HG02798 (cell line): ENCODE results near the gene TTLL9.
A peak's percentile ranks its signal among the peaks of the same experiment; 100 is the strongest.

ENCODE experiments used
- ATAC-seq: cut with Tn5 transposase; IDR thresholded peaks from one replicate; pipeline ENCODE4 v1.9.1; 2021; ENCODE audit warnings: mild to moderate bottlenecking; ENCODE audit not compliant: unreplicated experiment, poor library complexity

The TTLL9 gene

GRCh38 chr20:31872406-31872805 lies 2.0 kb downstream of the TTLL9 start:
- no peak for ATAC-seq

DNA sequence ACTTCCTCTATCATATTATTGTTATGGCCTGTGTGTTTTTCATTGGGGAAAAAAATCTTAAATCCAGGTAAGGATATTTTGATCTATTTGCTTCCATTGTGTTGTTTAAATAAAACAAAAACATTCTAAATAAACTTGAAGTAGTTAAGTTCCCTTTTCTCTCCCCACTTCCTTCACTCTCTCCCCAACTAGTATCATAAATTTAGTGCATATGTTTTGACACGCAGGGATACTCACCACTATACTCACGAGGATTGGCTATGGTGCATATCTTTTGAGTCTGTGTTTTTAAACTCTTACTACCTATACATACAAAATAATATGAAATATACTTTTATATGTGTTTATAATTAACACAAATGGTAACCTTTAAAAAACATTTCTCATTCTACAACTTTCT lies 5.2 kb downstream of the TTLL9 start:
- no peak for ATAC-seq

DNA sequence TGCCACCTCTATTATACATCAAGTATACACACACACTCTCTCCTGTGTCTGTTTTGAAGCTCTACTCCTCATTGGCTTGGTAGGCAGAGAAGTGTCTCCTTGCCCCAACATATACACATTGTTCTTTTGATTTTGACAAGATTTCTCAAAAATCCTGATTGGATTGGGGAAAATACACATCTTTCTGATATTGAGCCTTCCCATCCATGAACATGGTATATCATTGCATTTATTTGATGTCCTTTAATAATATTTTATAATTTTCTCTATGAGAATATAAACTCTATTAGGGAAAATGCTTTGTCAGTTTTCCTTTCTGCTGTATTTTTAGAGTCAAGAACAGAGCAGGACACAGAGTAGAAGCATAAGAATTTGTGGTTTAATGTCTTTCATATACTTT lies 7.2 kb downstream of the TTLL9 start:
- no peak for ATAC-seq

DNA sequence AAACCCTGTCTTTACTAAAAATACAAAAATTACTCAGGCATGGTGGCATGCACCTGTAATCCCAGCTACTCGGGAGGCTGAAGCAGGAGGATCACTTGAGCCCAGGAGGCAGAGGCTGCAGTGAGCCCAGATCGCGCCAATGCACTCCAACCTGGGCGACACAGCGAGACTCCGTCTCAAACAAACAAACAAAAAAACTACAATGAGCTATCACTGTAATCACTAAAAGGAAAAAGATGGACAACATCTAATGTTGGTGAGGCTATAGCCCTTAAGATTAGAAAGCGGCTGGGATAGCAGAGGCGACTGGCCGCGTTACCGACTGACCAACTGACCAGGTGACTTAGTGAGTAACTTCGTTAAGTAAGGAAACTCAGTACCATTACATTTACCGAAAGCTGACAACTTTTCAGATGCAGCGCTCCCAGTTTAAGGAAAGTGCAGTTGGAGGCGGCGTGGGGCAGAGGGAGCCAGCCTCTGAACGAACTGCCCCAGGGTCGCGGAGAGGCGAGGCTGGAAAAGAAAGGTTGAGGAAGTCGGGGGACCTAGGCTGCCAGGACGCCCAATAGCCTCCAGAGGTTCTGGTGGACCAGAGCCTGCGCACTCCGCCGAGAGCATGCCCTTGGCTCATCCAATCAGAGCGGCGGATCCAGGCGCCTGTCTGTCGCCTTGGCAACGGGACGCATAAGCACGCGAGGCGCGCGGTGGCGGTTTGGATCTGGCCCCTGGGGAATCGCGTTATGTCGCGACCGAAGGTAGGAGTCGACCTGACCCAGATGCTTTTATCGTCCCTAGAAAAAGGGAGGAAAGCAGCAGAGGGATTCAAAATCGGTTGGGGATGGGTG lies 8.9 kb downstream of the TTLL9 start:
- ATAC-seq: peak; percentile 93

DNA sequence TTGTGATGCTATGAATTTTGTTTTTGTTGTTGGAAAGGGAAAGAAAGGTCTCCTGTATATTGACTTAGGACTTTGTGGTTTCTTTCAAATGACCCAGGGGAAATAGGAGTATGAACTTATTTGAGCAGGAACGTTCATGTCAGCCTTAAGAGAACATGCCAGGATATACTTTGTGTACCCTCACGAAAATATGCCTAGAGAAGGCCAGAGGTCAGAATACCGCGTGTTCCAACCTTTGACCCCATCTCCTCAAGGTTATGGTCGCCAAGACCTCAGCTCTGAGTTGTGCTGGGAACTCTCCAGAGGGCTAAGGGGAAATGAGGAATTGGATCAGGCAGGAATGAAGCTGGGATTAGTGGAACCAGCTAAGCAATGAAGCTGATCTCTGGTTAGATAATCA lies 11.5 kb downstream of the TTLL9 start:
- no peak for ATAC-seq

- ATAC-seq: no peak
These were observed 13.4 kb downstream of the TTLL9 start for GRCh38 chr20:31883829-31884228.

GRCh38 chr20:31890646-31891045 lies 20.2 kb downstream of the TTLL9 start:
- no peak for ATAC-seq

DNA sequence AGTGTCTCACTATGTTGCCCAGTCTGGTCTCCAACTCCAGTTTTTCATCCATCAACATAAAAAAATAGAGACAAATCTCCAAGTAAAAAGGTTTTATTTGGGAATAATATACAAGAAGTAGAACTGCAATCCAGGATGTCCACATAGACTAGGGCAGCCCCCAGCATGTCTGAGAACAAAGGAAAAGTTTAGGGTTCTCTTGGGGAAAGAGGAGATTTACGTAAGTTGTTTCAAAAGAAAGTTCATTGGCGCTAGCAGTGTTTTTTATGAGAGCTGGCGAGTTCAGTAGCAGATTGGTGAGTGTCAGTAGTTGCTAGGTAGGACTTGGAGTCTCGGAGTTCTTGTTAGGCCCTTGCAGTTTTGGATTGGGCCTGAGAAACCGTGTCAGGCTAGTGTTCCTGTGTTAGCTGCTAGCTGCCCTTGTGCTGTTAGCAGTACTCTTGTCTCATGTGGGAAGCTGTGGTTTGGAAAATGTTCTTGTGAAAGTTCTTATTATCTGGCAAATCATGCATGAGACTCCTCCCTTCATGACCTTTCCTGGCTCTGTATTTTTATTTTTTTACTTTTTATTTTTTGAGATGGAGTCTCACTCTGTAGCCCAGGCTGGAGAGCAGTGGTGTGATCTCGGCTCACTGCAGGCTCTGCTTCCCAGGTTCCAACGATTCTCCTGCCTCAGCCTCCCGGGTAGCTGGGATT lies 24.7 kb downstream of the TTLL9 start:
- ATAC-seq: peak; percentile 99

- no peak for ATAC-seq
These were observed 25.6 kb downstream of the TTLL9 start for GRCh38 chr20:31896049-31896448.

DNA sequence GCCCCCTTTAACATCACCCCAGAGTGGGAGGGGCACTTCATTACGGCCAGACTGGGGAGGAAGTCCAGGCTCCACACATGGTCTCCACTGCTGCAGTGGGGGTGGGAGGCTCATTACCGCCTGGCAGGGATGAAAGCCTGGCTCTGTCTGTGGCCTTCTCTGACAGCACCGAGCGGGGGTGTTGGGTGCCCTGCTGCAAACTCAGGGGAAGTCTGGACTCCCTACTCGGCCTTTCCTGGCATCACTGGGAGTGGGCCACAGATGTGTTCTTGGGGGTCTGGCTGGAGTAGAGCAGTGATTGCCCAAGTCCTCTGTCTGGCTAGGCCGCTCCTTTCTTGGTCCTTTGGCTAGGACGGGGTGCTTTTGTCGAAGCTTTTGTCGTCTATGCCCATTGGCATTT lies 27.1 kb downstream of the TTLL9 start:
- ATAC-seq: no peak

GRCh38 chr20:31901615-31902014 lies 31.2 kb downstream of the TTLL9 start:
- no peak for ATAC-seq

DNA sequence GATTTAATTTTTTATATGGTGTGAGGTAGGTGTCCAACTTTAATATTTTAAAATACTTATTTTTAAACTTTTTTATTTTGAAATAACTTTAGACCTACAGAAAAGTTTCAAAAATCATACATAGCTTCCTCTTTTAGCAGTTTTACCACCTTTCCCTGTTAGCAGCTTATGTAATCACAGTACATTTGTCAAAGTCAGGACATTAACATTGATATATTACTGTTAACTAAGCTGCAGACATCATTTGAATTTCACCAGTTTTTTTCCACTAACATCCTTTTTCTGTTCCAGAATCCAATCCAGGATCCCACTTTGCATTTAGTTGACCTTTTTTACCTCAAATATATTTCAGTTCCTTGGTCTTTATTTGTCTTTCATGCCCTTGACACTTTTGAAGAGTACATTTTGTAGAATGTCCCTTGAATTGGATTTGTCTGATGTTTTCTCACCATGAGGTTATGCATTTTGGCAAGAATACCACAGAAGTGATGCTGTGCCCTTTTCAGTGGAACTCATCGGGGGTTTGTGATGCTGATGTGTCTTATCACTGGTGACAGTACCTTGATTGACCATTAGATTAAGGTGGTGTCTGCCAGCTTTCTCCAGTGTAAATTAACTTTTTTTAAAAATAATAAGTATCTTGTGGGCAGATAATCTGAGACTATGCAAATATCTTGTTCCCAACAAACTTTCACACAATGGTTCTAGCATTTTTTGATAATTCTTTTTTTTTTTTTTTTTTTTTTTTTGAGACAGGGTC lies 33.4 kb downstream of the TTLL9 start:
- no peak for ATAC-seq

- no peak for ATAC-seq
These were observed 35.6 kb downstream of the TTLL9 start for GRCh38 chr20:31906001-31906400.

DNA sequence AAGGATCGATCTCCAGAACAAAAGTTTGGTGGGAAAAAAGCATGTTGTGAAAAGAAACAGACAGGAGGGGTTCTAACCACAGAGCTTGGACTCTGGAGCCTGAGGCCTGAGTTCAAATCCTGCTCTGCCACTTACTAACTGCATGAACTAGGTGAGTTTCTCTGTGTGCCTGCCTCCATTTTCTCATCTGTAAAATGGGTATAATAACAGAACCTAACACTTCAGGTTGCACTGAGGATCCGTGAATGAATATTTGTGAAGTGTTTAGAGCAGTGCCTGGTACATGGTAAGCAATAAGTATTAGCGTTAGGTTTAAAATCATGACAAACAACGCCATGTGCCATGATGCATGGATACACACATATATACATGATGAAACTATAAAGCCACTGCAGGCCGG lies 36.6 kb downstream of the TTLL9 start:
- ATAC-seq: no peak

- no peak for ATAC-seq
These were observed 37.6 kb downstream of the TTLL9 start for GRCh38 chr20:31908016-31908415.

- ATAC-seq: no peak
These were observed 38.0 kb downstream of the TTLL9 start for GRCh38 chr20:31908424-31908823.

GRCh38 chr20:31909253-31910070 lies 39.0 kb downstream of the TTLL9 start:
- no peak for ATAC-seq

DNA sequence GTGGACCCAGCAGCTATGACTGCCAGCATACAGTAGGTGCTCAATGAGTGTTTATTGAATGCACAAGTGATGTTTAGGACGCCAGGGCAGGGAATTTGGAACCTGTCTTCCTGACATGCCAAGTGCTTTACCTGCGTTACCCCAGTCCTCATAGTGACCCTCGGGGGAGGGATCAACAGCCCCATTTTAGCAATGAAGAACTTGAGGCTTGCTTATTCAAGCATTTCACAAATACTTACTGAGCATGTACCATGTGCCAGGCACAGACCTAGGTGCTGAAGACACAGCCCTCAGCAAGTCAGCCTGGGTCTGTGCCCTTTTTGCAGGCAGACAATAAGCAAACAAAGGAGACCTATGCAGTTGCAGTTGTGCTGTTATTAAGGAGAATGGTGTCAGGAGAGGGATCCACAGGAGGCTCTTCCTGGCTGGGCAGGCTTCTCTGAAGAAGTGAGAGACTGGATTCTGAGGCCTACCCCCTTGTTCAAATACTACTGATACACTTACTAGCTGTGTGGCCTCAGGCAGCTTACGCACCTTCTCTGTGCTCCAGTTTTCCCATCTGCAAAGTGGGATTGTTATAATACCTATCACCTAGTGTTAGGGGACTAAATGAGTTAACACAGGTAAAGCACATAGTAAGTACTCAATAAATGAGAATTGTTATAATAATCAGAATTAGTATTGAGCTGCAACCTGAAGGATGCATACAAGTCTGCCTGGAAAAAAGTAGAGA lies 39.8 kb downstream of the TTLL9 start:
- no peak for ATAC-seq

GRCh38 chr20:31913431-31914157 lies 43.2 kb downstream of the TTLL9 start:
- ATAC-seq: no peak
